ENCODE data around the gene COL4A6. TPM values are rescaled to one million over a fixed set of nuclear protein-coding genes. Genes with fewer than 3 reads are reported as not detected.

Gene COL4A6
- total RNA-seq, 2 experiments from 2014 or later = not detected

DNA sequence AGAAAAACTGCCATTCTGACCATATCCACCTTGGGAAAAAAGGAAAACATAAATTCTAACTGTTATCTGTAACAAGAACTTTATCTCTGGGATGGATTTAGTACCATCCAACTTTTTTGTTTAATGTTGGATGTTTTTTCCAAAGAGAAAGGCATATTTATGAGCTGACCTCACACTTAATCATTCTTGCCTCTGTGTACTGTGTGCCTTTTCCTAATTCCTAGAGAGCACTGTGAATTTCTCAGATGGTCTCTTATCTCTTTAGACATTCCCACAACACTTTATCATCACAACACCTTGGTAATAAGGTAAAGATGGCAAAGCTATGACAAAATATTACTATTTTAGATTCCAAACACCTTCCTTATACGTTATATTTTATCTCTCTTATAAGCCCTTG, 126.2 kb downstream of the COL4A6 start:
- POLR2A ChIA-PET = no interaction called here
- Mint-ChIP-seq H3K4me3 (no peak overlapping the region), H3K4me1 (ENCODE audit: low read depth) (no peaks in the 10 kb centered on the region), H3K27me3 (no peaks in the 10 kb centered on the region), H3K9me3 (no peaks in the 10 kb centered on the region), H3K27ac (no peak overlapping the region), H3K36me3 (ENCODE audit: low read depth) (no peaks in the 10 kb centered on the region)
- DNase-seq (no peak), ATAC-seq (no peak)
- TF ChIP-seq, protein P1, sequence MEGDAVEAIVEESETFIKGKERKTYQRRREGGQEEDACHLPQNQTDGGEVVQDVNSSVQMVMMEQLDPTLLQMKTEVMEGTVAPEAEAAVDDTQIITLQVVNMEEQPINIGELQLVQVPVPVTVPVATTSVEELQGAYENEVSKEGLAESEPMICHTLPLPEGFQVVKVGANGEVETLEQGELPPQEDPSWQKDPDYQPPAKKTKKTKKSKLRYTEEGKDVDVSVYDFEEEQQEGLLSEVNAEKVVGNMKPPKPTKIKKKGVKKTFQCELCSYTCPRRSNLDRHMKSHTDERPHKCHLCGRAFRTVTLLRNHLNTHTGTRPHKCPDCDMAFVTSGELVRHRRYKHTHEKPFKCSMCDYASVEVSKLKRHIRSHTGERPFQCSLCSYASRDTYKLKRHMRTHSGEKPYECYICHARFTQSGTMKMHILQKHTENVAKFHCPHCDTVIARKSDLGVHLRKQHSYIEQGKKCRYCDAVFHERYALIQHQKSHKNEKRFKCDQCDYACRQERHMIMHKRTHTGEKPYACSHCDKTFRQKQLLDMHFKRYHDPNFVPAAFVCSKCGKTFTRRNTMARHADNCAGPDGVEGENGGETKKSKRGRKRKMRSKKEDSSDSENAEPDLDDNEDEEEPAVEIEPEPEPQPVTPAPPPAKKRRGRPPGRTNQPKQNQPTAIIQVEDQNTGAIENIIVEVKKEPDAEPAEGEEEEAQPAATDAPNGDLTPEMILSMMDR (IDR thresholded peaks at IDR 0.05) = no peak
- intact Hi-C loops (cut with micrococcal nuclease) = no loop called here
- CTCF ChIA-PET = no interaction called here

DNA sequence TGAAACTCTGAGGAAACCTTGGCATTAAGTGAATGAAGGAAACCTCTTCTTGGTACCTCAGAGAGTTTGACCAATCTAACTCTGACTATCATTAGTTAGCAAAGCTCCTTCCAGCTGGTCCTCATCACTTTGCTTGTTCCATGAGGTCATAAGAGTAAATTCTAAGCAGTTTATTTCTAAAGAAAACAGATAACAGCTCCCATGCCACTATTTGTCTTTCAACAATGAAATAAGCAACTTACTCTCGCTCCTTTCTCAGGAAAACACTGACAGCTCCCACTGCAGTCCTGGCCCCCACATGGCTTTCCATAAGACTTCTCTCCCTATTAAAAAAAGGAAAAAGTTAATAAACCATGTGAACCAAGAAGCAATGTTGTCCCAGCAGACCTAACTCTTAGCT, 127.7 kb downstream of the COL4A6 start:
- DNase-seq (no peak), ATAC-seq (no peak)
- no peaks in the 10 kb centered on the region for H3K27me3 Mint-ChIP-seq
- CTCF ChIA-PET = no interaction called here
- no peaks in the 10 kb centered on the region for H3K4me1 Mint-ChIP-seq (ENCODE audit: low read depth)
- H3K4me3 Mint-ChIP-seq = no peak overlapping the region
- H3K27ac Mint-ChIP-seq = no peak overlapping the region
- H3K9me3 Mint-ChIP-seq = no peaks in the 10 kb centered on the region
- POLR2A ChIA-PET = no interaction called here
- no peaks in the 10 kb centered on the region for H3K36me3 Mint-ChIP-seq (ENCODE audit: low read depth)
- TF ChIP-seq, protein P1 (IDR thresholded peaks at IDR 0.05) = no peak
- intact Hi-C loops (cut with micrococcal nuclease) = no loop called here

DNA sequence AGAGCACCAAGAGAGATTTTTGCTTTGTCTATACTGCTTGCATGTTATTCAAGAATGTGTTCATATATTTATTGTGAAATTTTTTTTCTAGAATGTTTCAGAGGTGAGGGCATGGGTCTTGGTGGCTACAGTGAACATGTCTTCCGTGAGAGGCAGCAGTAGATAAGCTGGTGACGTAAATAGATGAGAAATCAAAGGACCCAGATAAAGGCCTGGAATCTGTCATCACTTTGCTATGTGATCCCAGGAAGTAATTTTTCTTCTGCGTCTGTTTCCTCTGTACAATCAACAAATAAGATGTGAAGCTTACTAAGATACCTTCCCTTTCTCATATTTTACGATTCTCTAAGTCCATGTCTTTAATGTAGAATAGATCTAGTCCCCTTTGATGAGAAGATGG, 129.1 kb downstream of the COL4A6 start:
- POLR2A ChIA-PET = no interaction called here
- ATAC-seq (no peak), DNase-seq (no peak)
- Mint-ChIP-seq H3K9me3 (no peaks in the 10 kb centered on the region), H3K4me3 (no peak overlapping the region), H3K27me3 (no peaks in the 10 kb centered on the region), H3K36me3 (ENCODE audit: low read depth) (no peaks in the 10 kb centered on the region), H3K27ac (no peak overlapping the region), H3K4me1 (ENCODE audit: low read depth) (no peaks in the 10 kb centered on the region)
- intact Hi-C loops (cut with micrococcal nuclease) = loop anchor here (10.0 kb wide), 1 partner anchor 84 kb away; no protein-coding TSS in a partner anchor
- CTCF ChIA-PET = no interaction called here
- TF ChIP-seq, protein P1 (IDR thresholded peaks at IDR 0.05) = no peak

DNA sequence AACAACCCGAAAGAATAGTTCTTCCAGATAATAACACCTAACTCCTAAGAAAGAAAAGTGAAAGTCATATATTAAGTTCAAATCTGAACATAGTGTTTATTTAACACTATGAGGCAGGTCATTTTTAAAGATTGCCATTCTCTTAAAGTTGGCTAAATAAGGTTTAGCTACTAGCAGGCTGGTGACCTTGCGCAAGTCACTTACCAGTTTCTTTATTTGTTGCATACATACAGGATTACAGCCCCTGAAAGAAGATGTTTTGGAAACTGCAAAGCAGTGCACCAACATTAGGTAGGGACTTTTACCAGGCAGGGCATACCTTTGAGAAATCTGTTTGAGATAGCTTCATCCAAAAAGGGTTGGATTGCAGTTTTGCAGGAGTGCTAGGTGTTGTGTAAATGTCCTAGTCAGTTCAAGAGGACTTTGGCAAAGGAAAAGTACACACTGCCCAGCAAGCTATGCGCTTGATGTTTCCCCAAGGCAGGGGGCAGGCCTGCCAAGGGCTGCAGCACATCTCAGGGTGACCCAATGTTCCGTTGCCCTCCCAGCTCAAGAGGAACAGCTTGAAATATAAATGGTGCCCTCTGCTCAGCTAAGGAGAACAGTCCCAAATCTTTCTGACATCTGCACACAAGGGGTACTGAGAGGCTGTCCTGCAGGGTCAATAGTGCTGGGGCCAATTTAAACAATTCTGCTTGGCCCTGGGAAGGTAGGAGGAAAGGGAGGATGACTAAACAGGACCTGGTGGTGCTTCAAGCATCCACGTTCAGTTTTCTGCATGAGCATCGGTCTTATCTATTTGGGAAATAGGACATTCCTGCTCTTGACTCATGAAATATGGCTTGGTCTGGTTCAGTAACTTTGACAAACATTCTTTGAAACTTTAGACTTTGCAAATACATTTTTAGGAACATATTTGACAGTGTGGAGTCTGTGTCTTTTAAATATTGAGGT, 130.8 kb downstream of the COL4A6 start:
- ChIA-PET POLR2A (no interaction called here), CTCF (no interaction called here)
- H3K4me3 Mint-ChIP-seq = no peak overlapping the region
- no peaks in the 10 kb centered on the region for H3K9me3 Mint-ChIP-seq
- TF ChIP-seq, protein P1 (IDR thresholded peaks at IDR 0.05) = no peak
- intact Hi-C loops (cut with micrococcal nuclease) = loop anchor here (10.0 kb wide), 1 partner anchor 83 kb away; no protein-coding TSS in a partner anchor
- no peaks in the 10 kb centered on the region for H3K4me1 Mint-ChIP-seq (ENCODE audit: low read depth)
- H3K36me3 Mint-ChIP-seq (ENCODE audit: low read depth) = no peaks in the 10 kb centered on the region
- no peaks in the 10 kb centered on the region for H3K27me3 Mint-ChIP-seq
- no peak for ATAC-seq
- no peak for DNase-seq
- no peak overlapping the region for H3K27ac Mint-ChIP-seq

DNA sequence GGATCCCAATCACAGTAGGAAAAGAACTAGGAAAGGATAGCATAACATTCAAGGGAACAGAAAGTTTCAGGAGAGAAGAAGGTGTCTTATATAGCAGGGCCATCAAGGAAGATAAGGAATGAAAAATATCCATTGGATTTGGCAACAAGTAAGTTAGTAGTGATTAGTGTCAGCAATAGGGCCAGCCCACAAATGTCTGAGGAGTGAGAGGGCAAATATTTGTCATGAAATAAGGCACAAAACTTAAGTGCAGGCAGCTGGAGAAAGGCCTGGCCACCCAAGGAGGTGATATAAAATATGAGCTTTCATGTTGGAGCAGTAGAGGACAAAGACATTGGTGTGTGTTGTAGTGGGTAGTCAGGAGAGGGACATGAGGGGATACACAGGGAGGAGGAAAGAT, 132.1 kb downstream of the COL4A6 start:
- CTCF ChIA-PET = no interaction called here
- ATAC-seq (no peak), DNase-seq (no peak)
- H3K27me3 Mint-ChIP-seq = no peaks in the 10 kb centered on the region
- POLR2A ChIA-PET = no interaction called here
- no peak overlapping the region for H3K27ac Mint-ChIP-seq
- H3K9me3 Mint-ChIP-seq = no peaks in the 10 kb centered on the region
- TF ChIP-seq, protein P1 (IDR thresholded peaks at IDR 0.05) = no peak
- no peaks in the 10 kb centered on the region for H3K36me3 Mint-ChIP-seq (ENCODE audit: low read depth)
- H3K4me1 Mint-ChIP-seq (ENCODE audit: low read depth) = no peaks in the 10 kb centered on the region
- H3K4me3 Mint-ChIP-seq = no peak overlapping the region
- intact Hi-C loops (cut with micrococcal nuclease) = loop anchor here (10.0 kb wide), 1 partner anchor 81 kb away; no protein-coding TSS in a partner anchor

Measured in activated CD8-positive, alpha-beta T cell treated with anti-CD3 and anti-CD28 coated beads for 36 hours (primary cell).